ENCODE data around the gene PPIP5K1. TPM values are rescaled to one million over a fixed set of nuclear protein-coding genes. Genes with fewer than 3 reads are reported as not detected.

Gene PPIP5K1
- total and polyA plus RNA-seq, 9 of the 15 experiments (the other 6 are each of a cell fraction or from before 2014, with no cell fraction given): 2.5 to 74.6 (median 35.1) TPM

DNA sequence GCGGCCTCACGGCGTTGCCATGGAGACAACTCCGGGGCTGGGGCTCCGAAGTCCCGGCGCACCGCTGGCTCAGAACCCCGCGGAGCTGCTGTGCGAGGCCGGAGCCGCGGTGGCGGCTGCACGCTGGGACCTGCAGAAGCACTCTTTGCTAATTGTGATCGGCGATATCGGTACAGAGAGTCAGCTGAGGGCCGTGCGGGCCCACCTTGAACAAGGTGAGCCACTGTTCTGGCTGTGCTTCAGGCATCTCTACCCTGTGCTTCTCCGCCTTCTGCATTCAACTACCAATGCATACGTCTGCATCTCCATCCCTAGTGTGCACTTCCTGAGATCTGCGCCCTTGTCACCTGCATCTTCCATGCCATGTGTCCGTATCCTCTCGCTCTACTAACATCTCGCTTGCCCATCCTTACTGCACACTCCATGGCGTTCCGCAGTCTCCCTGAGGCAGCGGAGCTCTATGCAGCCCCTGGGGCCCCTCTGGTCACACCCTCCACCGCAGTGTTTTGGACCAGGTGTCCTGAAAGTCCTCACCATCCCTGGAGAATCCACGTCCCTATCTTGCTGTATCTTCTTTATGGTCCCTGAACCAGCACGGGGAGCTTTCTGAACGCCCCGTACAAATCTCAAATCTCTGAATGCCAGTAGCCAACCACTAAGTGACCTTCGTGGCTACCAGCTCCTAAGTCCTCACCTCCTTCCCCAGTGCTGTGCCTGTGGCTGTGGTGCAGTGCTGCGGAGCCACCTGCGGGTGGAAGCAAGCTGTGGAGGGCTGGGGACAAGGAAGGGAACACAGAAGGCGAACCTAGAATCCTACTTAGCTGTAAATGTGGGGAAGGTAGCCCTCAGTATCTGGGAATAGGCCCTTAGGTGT is 78.8 kb downstream of the PPIP5K1 start (continued):
- no peak for TF ChIP-seq SIX5 (IDR thresholded peaks at IDR 0.05; ENCODE audit: borderline replicate concordance in 1 of 2, insufficient read depth in 1 of 2, low read depth in 1 of 2, low read length in 2 of 2)
- 0 out of 2 replicates have a peak, but pooled peaks have one; percentile 9 for TF ChIP-seq CEBPG (CRISPR knock-in tag; IDR thresholded peaks at IDR 0.05)
- no peak for TF ChIP-seq CEBPG (tag; conservative IDR thresholded peaks at IDR 0.05 in 1 of 2, IDR thresholded peaks at IDR 0.05 in 1 of 2)
- TF ChIP-seq DNMT1 (IDR thresholded peaks at IDR 0.05): no peak
- TF ChIP-seq, protein P1, sequence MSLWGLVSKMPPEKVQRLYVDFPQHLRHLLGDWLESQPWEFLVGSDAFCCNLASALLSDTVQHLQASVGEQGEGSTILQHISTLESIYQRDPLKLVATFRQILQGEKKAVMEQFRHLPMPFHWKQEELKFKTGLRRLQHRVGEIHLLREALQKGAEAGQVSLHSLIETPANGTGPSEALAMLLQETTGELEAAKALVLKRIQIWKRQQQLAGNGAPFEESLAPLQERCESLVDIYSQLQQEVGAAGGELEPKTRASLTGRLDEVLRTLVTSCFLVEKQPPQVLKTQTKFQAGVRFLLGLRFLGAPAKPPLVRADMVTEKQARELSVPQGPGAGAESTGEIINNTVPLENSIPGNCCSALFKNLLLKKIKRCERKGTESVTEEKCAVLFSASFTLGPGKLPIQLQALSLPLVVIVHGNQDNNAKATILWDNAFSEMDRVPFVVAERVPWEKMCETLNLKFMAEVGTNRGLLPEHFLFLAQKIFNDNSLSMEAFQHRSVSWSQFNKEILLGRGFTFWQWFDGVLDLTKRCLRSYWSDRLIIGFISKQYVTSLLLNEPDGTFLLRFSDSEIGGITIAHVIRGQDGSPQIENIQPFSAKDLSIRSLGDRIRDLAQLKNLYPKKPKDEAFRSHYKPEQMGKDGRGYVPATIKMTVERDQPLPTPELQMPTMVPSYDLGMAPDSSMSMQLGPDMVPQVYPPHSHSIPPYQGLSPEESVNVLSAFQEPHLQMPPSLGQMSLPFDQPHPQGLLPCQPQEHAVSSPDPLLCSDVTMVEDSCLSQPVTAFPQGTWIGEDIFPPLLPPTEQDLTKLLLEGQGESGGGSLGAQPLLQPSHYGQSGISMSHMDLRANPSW (CRISPR knock-in tag; IDR thresholded peaks at IDR 0.05): 0 out of 2 replicates have a peak, but pooled peaks have one; percentile 37
- TF ChIP-seq ZNF140 (CRISPR knock-in tag; IDR thresholded peaks at IDR 0.05): no peak
- TF ChIP-seq TEAD2 (tag; IDR thresholded peaks at IDR 0.05): no peak
- TF ChIP-seq MTF1 (CRISPR knock-in tag; IDR thresholded peaks at IDR 0.05; ENCODE audit: borderline replicate concordance): no peak
- no peak for TF ChIP-seq HIVEP1 (CRISPR knock-in tag; IDR thresholded peaks at IDR 0.05)
- TF ChIP-seq ZNF431 (CRISPR knock-in tag; IDR thresholded peaks at IDR 0.05): no peak
- TF ChIP-seq MEF2D (tag; conservative IDR thresholded peaks at IDR 0.05; ENCODE audit: low read depth): no peak
- TF ChIP-seq DACH1 (IDR thresholded peaks at IDR 0.05; ENCODE audit: partially characterized antibody): no peak
- no peak for TF ChIP-seq DMBX1 (CRISPR knock-in tag; IDR thresholded peaks at IDR 0.05; ENCODE audit: borderline replicate concordance)
- TF ChIP-seq, protein P2, sequence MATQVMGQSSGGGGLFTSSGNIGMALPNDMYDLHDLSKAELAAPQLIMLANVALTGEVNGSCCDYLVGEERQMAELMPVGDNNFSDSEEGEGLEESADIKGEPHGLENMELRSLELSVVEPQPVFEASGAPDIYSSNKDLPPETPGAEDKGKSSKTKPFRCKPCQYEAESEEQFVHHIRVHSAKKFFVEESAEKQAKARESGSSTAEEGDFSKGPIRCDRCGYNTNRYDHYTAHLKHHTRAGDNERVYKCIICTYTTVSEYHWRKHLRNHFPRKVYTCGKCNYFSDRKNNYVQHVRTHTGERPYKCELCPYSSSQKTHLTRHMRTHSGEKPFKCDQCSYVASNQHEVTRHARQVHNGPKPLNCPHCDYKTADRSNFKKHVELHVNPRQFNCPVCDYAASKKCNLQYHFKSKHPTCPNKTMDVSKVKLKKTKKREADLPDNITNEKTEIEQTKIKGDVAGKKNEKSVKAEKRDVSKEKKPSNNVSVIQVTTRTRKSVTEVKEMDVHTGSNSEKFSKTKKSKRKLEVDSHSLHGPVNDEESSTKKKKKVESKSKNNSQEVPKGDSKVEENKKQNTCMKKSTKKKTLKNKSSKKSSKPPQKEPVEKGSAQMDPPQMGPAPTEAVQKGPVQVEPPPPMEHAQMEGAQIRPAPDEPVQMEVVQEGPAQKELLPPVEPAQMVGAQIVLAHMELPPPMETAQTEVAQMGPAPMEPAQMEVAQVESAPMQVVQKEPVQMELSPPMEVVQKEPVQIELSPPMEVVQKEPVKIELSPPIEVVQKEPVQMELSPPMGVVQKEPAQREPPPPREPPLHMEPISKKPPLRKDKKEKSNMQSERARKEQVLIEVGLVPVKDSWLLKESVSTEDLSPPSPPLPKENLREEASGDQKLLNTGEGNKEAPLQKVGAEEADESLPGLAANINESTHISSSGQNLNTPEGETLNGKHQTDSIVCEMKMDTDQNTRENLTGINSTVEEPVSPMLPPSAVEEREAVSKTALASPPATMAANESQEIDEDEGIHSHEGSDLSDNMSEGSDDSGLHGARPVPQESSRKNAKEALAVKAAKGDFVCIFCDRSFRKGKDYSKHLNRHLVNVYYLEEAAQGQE (IDR thresholded peaks at IDR 0.05; ENCODE audit: borderline replicate concordance): peak; percentile 56; the same call in 1 of the 2 replicates
- TF ChIP-seq, protein P2 (CRISPR knock-in tag; IDR thresholded peaks at IDR 0.05; ENCODE audit: low read depth): no peak
- TF ChIP-seq ZNF696 (CRISPR knock-in tag; conservative IDR thresholded peaks at IDR 0.05): no peak
- TF ChIP-seq MECOM (CRISPR knock-in tag; IDR thresholded peaks at IDR 0.05): no peak
- TF ChIP-seq XRCC3 (IDR thresholded peaks at IDR 0.05): no peak

Data from K562 (cell line).